Skeletal muscle cell (primary cell): ENCODE measurements around the gene CYSLTR2.
A peak's percentile ranks its signal among the peaks of the same experiment; 100 is the strongest.

Source experiments
- DNase-seq: peaks from one replicate; pipeline ENCODE4 v3.0.0-alpha.2; 2010; ENCODE audit warnings: low read depth
- H3K4me3 ChIP-seq: 2 replicates; pipeline ENCODE4 v1.5.1; 2011; ENCODE audit warnings: low read depth, mild to moderate bottlenecking, control low read depth, low read length, moderate library complexity

CYSLTR2 gene

DNA sequence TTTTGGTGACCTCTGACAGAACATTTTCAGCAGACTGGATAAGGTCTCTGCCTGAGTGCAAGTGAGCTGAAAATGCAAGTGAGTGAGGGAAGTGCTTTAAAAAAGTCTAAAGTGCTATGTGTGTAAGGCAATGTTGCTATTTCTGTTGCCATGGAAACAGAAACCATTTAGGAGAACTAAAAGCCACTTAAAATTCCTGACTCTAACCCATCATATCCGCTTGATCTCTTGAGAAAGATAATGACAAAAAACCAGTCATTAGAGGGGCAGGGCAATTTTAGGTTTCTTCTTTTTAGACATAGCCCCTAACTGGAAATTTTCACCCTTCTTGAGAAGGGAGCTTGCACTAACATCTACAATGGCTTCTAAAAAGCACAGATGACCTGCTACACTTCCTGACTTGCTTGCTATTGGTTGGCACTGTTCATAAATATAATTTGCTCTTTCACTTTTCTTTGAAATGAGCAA is at the start of gene CYSLTR2:
CYSLTR2 (plus strand) TSS at position 458 of the 468 bp plus-strand sequence. CDS start 52,889 bp downstream, outside the sequence.
- DNase-seq = no peak
- H3K4me3 ChIP-seq = no peak within 1 kb of the TSS

DNA sequence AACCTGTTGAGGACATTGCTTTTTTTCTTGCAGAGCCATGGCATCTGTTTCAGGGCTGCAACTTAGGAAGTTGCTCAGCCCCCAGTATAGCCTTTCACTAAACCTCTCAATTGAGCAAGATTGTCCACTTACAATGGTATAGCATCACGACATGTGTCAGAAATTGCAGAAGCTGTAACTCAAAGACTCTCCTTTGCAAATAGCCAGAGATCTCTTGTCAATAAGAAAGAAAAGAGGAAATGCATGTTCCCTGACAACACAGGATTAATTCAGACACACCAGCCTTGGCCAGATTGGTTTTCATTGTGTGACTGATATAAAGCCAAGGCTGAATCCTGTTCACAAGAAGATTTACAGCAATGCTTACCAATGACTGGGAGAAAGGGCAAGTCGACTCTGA is 38.7 kb upstream of the CYSLTR2 start:
- DNase-seq = no peak

GRCh38 chr13:48618937-48619336 is 34.8 kb upstream of the CYSLTR2 start:
- DNase-seq = no peak
- no peak overlapping the region for H3K4me3 ChIP-seq

More for the DNA sequence above, 38.7 kb upstream of the CYSLTR2 start:
- H3K4me3 ChIP-seq = no peak overlapping the region

DNA sequence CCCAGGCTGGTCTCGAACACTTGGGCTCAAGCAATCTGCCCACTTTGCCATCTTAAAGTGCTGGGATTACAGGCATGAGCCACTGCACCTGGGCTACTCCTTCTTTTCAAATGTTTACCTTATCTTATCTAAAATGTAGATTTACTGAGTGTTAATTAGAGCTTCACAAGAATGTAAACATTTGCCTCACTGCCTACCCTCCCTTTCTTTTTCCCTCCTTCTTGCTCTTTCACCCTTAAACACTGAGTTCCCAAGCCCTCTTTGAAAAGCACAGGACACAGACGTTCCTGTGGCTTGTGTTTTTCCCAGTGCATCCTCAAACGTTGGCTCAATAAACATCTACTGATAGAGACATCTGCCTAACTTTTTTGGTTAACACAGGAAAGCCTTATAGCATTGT is 32.7 kb upstream of the CYSLTR2 start:
- H3K4me3 ChIP-seq = no peak overlapping the region
- DNase-seq = no peak

GRCh38 chr13:48624016-48624415 is 29.7 kb upstream of the CYSLTR2 start:
- DNase-seq = no peak
- H3K4me3 ChIP-seq = no peak overlapping the region

GRCh38 chr13:48624858-48625257 is 28.9 kb upstream of the CYSLTR2 start:
- peak; percentile 4 for DNase-seq
- no peak overlapping the region for H3K4me3 ChIP-seq

DNA sequence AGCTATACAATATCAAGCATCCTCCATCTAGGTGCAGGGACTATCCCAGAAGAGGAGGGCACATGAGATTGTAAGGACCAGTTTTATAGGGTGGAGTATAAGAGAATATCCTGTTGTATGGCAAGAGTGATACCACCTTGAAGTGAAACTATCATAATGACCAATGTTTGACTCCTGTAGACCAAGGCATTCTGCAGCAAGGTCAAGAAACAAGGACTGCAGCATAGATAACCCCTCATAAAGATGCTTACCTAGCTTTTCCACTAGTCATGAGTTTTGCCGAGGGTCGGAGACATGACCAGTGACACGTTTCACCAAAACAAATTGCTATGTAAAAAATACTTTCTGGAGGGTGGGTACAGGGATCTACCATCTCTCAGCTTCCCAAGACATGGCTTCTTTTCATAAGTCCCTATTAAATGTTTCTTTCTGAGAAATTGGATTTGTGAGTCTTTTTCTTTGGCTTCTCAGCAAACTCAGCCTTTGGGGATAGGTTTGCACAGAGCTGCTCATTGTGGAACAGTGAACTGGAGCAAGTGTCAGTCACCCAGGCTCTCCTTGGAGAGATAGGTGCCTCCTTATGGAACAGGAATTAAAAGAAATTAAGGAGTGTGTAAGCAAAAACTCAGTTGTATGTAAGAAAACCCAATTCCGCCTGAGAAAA is 28.2 kb upstream of the CYSLTR2 start:
- DNase-seq = no peak
- H3K4me3 ChIP-seq = no peak overlapping the region

DNA sequence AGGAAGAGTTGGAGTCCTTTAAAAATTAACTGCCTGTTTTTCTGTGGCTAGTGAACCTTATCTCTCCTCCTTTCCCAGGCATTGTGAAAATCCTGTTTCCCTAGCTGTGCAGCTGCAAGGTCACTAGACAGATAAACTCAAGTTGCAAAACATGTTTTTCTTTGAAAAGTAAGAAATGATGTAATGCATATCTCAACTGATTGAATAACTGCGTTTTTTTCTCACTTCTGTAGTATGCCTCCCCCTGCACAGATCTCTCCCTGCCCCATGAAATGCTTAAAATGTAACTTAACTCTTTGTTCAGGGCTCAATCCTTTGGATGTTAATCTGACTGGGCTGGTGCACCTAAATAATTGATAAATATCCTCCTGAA is 27.7 kb upstream of the CYSLTR2 start:
- peak; percentile 1 for DNase-seq
- H3K4me3 ChIP-seq = no peak overlapping the region

DNA sequence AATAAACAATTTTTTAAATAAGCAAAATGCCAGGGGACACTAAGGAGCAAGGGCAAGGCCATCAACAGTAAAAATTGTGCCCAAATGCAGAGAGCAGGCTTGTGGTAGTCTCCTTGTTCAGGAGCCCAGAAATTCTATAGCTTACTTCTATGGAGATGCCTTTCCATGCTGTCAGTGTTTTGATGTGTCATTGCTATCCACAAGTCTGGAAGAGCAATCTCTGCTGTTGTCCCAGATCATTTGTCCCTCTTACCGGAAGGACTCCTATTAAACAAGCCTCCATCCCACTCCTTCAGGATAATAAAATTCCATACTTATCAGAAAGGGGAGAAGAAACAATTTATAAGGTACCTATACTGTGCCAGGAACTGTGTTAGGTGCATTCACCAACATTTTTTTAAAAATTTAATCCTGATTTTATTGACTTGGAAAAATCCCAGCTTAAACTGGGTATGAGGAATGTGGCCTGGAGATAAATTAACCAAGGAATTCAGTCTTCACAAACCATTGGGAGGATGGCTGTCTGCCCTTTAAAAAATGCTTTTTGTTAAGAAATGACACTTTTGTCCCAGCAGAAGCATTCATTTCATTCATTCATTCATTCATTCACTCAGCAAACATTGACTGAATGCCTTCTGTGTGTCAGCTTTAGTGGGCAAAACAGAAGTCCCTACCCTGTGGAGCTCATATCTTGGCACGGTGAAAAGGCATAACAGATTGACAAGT is 26.8 kb upstream of the CYSLTR2 start:
- DNase-seq = no peak
- no peak overlapping the region for H3K4me3 ChIP-seq

GRCh38 chr13:48629277-48629676 is 24.5 kb upstream of the CYSLTR2 start:
- no peak for DNase-seq
- H3K4me3 ChIP-seq = no peak overlapping the region

- H3K4me3 ChIP-seq = no peak overlapping the region
- no peak for DNase-seq
These were observed 23.4 kb upstream of the CYSLTR2 start for GRCh38 chr13:48630291-48630690.

GRCh38 chr13:48630773-48631172 is 23.0 kb upstream of the CYSLTR2 start:
- DNase-seq = no peak
- no peak overlapping the region for H3K4me3 ChIP-seq

GRCh38 chr13:48631441-48631840 is 22.3 kb upstream of the CYSLTR2 start:
- no peak for DNase-seq

DNA sequence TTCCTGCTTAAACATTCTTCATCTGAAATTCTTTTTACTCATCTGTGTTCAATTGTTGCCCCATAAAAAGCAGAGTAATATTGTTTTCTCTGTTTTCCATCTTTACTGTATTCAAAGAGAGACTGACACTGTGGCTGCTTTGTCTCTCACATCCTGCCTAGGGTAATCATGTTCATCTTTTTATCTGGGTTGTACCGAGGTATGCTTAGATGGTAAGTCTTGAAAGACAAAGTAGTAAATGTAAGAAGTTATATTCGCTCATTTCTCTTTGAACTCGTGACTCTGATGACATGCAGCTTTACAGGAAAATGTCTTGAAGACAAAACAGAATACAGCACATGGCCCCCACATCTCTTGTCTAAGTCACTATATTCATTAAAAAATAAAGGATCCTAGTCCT is 20.0 kb upstream of the CYSLTR2 start:
- DNase-seq = no peak
- no peak overlapping the region for H3K4me3 ChIP-seq

More at GRCh38 chr13:48631441-48631840, 22.3 kb upstream of the CYSLTR2 start:
- no peak overlapping the region for H3K4me3 ChIP-seq

GRCh38 chr13:48634636-48635035 is 19.1 kb upstream of the CYSLTR2 start:
- H3K4me3 ChIP-seq = no peak overlapping the region
- no peak for DNase-seq

GRCh38 chr13:48635478-48635877 is 18.3 kb upstream of the CYSLTR2 start:
- DNase-seq = no peak

DNA sequence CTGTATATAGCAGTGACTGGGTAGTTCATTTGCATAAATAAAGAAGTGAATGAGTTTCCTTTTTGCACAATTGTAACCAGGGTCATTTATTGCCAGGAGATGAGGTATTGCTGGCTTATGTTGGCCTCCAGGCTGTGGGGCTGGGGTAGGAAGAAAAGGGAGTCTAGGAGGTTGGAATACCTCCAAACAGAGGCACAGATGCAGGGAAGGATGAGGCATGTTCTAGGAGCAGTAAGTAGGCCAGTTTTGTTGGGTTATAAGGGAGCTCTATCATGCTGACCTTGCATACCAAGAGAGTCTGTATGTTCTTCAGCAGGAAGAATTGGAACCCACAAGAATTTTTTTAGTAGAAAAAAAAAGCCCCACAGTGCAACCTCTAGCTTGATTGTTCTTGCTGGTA is 17.2 kb upstream of the CYSLTR2 start:
- peak; percentile 73 for DNase-seq
- H3K4me3 ChIP-seq = no peak overlapping the region

More at GRCh38 chr13:48635478-48635877, 18.3 kb upstream of the CYSLTR2 start:
- H3K4me3 ChIP-seq = no peak overlapping the region

DNA sequence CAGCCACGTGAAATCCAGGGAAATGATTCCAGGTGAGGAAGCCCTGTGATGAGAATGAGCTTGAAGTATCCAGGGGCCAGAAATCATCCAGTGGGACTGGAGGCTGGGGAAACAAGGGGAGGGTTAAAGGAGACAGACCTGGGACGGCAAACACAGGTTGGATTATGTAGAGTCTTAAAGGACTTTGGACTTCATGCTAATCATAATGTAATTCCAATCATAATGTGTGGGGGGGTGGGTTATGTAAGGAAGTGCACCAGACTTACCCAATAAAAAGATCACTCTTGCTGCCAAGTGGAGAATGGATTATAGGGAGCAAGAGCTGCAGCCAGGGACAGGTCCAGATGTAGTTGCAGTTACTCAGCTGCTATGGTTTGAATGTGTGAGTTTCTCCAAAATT is 16.1 kb upstream of the CYSLTR2 start:
- no peak overlapping the region for H3K4me3 ChIP-seq
- no peak for DNase-seq

- no peak for DNase-seq
These were observed 13.0 kb upstream of the CYSLTR2 start for GRCh38 chr13:48640767-48641166.

GRCh38 chr13:48641404-48641803 is 12.3 kb upstream of the CYSLTR2 start:
- no peak overlapping the region for H3K4me3 ChIP-seq
- DNase-seq = no peak

More at GRCh38 chr13:48640767-48641166, 13.0 kb upstream of the CYSLTR2 start:
- H3K4me3 ChIP-seq = no peak overlapping the region

DNA sequence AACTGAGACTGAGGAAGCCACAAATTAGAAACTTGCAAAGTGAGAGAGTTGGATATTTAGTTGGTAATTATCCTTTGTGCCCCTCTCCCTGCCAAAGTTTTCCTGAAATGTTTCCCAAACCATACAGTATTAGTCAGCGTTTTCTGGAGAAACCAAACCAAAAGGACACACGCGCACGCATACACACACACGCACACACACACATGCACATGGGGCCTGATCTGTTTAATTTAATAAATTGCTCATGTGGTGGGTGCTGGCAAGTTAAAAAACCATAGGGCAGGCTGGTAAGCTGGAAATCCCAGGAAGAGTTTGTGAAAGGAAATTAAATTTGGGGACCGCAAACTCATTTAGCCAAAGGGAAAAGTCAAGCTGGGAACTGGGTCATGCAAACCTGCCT is 11.7 kb upstream of the CYSLTR2 start:
- H3K4me3 ChIP-seq = no peak overlapping the region
- DNase-seq = no peak
